ENCODE results near the gene USP9X.

GRCh38 chrX:41153957-41154356, 68.7 kb downstream of the USP9X start:
- TF ChIP-seq CTCF (IDR thresholded peaks at IDR 0.05; ENCODE audit: poor library complexity): no peak
- TF ChIP-seq EZH2 (IDR thresholded peaks at IDR 0.05; ENCODE audit: borderline replicate concordance): no peak
